Pancreas (tissue), 10 donors: ENCODE measurements around the gene RCBTB2. TPM values are rescaled to one million over a fixed set of nuclear protein-coding genes. Genes with fewer than 3 reads are reported as not detected.
A peak's percentile ranks its signal among the peaks of the same experiment; 100 is the strongest.

Experiments used
- ATAC-seq, 4 donors: fragments of 200-7000 bp; cut with Tn5 transposase; one replicate each; pipeline versions ENCODE4 v1.8.0 to v1.9.1; 2020; ENCODE audit warnings: mild to moderate bottlenecking in 4 of 4, moderate library complexity in 4 of 4
- DNase-seq, 6 donors: peaks; one replicate each; pipeline ENCODE4 v3.0.0-alpha.2; 2020
- FAIRE-seq: peaks from 2 replicates; lab custom pipeline; 2012; peaks lifted over from hg19 to GRCh38; lab: Jason Lieb, UNC
- H3K27ac ChIP-seq, 4 donors: fragments of 200-600 bp; sonication (generic); 1 replicate in 3 of 4; 2 replicates in 1 of 4; pipeline versions ENCODE4 v1.5.0 to v1.8.0; 2020
- H3K27me3 ChIP-seq, 4 donors: fragments of 200-600 bp; one replicate each; pipeline ENCODE4 v1.8.0; 2021
- H3K36me3 ChIP-seq, 3 donors: fragments of 200-600 bp; sonication (generic) in 1 of 3; one replicate each; pipeline versions ENCODE4 v1.5.0 to v1.8.0; 2020 to 2021
- H3K4me1 ChIP-seq, 3 donors: fragments of 200-600 bp; one replicate each; pipeline ENCODE4 v1.8.0; 2021
- H3K4me3 ChIP-seq, 4 donors: fragments of 200-600 bp; sonication (generic) in 2 of 4; one replicate each; pipeline versions ENCODE4 v1.5.0 to v1.8.0; 2020 to 2021
- H3K9me3 ChIP-seq, 4 donors: fragments of 200-600 bp; one replicate each; pipeline ENCODE4 v1.8.0; 2021
- WGBS, 2 donors: extraction: QIAGEN DNeasy Blood & Tissue Kit; methylation state at CpG; one replicate each; pipeline ENCODE4 v1.1.7; 2013; 5-methylcytosine and 5-hydroxymethylcytosine counted together
- intact Hi-C, 3 donors: fragments of 100-400 bp; cut with DNase I; formaldehyde crosslinking; loops; one replicate each; pipeline versions ENCODE4 v1.11.1 to v1.14.2; 2022
- polyA plus RNA-seq, 2 donors: library from polyadenylated mRNA; stranded (reverse); fragments of 200-250 nt; gene quantifications; one replicate each; pipeline ENCODE4 v1.2.3, GENCODE V29; 2013
- total RNA-seq, 6 donors: library from RNA; stranded (reverse); fragmentation: NEBNext Ultra II Directional in 4 of 6; extraction: Animal tissue kit (Norgen Biotek cat#: 25700) in 4 of 6; gene quantifications; one replicate each; pipeline versions ENCODE4 v1.2.1 to v1.2.4, GENCODE V29; 2021 to 2023
- TF ChIP-seq, protein P1 (sequence below), 4 donors: fragments of 200-600 bp; sonication (generic) in 3 of 4; IDR thresholded peaks; one replicate each; pipeline versions ENCODE4 v1.5.0 to v1.8.0; 2021; ENCODE audit warnings: antibody characterized with exemption in 4 of 4
- donor health status: healthy with polysubstance abuse.
- donor health status: DM: no; HTN: no; CAD: no; lungs with moderate emphysema.
- donor health status: DM: no; HTN: no; CAD: no.
- donor health status: control.
- donor health status: control.
- donor health status: Bipolar disorder and iron deficiency.
- donor health status: DM: yes; HTN: yes; CAD: no.
- donor health status: DM: no; HTN: no; CAD: no.
- donor health status: DM: no; HTN: no; CAD: no.
- donor health status: DM: yes; HTN: yes; CAD: no.

The RCBTB2 gene
- total and polyA plus RNA-seq, 8 donors: 2.7 to 9.7 (median 4.9) TPM

DNA sequence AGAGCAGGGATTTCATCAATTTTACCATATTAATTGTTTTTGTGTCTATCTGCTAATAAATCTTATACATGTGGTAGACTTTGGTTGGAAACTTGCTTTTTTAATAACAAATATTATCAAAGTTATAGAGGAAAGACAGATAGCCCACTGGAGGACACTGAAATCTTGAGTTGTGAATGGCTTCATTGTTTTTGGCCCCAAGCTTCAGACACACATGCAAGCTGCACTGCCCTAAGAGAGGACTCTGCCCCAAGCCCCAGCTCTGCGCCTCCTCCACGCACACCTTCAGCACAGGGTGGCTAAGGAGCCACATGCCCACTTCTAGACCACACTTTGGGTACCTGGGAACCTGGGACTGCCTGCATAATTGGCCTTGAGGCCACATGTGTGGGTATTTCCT is 35.2 kb downstream of the RCBTB2 start:
- WGBS, 2 donors: 99 to 100% methylated on average over 2 of the region's 2 CpGs
- TF ChIP-seq, protein P1, sequence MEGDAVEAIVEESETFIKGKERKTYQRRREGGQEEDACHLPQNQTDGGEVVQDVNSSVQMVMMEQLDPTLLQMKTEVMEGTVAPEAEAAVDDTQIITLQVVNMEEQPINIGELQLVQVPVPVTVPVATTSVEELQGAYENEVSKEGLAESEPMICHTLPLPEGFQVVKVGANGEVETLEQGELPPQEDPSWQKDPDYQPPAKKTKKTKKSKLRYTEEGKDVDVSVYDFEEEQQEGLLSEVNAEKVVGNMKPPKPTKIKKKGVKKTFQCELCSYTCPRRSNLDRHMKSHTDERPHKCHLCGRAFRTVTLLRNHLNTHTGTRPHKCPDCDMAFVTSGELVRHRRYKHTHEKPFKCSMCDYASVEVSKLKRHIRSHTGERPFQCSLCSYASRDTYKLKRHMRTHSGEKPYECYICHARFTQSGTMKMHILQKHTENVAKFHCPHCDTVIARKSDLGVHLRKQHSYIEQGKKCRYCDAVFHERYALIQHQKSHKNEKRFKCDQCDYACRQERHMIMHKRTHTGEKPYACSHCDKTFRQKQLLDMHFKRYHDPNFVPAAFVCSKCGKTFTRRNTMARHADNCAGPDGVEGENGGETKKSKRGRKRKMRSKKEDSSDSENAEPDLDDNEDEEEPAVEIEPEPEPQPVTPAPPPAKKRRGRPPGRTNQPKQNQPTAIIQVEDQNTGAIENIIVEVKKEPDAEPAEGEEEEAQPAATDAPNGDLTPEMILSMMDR (IDR thresholded peaks at IDR 0.05): no peak
- no peak overlapping the region for H3K4me3 ChIP-seq
- intact Hi-C loops: no loop called here
- no peak for DNase-seq
- H3K27me3 ChIP-seq: no peaks in the 10 kb centered on the region
- H3K36me3 ChIP-seq: no peaks in the 10 kb centered on the region
- no peak overlapping the region for H3K27ac ChIP-seq
- no peaks in the 10 kb centered on the region for H3K9me3 ChIP-seq
- ATAC-seq: no peak
- peaks cover 3 to 10% (median 3%) of the 10 kb centered on the region in 3 donors for H3K4me1 ChIP-seq
- no peak for FAIRE-seq

DNA sequence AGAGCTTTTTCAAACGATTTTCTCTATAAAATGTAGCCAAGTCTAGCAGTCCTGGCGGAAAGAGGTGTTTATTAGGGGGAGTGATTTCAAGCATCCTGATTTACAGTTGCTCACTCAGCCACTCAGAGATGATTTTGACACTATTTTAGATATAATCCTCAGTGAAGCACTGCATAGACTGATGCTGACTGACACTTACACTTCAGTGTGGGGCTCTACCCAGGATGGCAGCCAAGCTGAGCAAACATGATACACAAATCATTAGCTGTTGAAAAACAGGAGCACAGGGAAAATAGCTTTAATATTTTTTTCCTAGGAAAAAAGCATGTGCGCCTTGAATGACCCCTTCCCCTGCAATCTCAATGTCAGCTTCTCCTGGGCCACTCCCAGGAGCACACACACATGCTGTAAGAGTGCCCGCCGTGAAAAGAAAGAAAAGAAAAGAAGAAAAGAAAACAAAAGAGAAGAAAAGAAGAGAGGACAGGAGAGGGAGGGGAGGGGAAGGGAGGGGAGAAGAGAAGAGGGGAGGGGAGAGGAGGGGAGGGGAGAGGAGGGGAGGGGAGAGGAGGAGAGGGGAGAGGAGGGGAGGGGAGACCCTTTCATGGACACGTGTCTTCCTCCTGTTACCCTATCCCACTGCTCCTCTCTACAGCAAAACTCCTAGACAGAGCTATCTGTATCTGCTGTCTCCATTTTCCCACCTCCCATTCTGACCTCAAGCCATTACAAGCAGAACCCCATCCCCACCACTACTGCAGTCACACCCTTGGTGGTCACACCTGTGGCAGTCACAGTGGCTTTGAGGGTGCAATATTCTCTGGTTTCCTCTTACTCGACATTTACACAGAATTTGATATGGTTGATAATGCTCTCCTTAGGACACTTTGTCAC is 36.4 kb downstream of the RCBTB2 start:
- WGBS, 2 donors: 68 to 69% methylated on average over 7 of the region's 7 CpGs
- Histone ChIP-seq H3K9me3 (no peaks in the 10 kb centered on the region), H3K27me3 (no peaks in the 10 kb centered on the region), H3K4me3 (no peak overlapping the region), H3K4me1 (peaks cover 3 to 10% (median 3%) of the 10 kb centered on the region in 3 donors), H3K27ac (no peak overlapping the region), H3K36me3 (no peaks in the 10 kb centered on the region)
- FAIRE-seq (no peak), ATAC-seq (no peak), DNase-seq (no peak)
- intact Hi-C loops: no loop called here
- TF ChIP-seq, protein P1 (IDR thresholded peaks at IDR 0.05): no peak

DNA sequence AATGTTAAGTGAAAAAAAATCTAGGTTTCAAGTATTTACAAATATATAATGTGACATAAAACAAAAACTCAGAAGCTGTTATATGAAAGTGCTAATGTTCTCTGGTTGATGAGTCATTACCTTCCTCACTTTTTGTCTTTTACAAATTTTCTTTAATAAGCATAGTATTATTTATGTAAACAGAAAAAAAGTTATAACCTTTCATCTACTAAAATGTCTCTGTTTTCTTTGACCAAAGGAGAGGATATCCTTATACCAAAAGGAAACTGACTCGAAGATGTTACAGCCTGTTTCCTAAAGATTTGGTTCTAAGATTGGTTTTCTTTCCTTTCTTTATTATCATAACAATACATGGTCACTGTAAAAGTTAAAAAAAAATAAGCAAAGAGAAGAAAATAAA is 38.0 kb downstream of the RCBTB2 start:
- no peak for ATAC-seq
- TF ChIP-seq, protein P1 (IDR thresholded peaks at IDR 0.05): no peak
- H3K4me1 ChIP-seq: peaks cover 3 to 10% (median 3%) of the 10 kb centered on the region in 3 donors
- no peak for FAIRE-seq
- no peaks in the 10 kb centered on the region for H3K9me3 ChIP-seq
- 89 to 91% methylated on average over 1 of the region's 1 CpG for WGBS, 2 donors
- H3K27ac ChIP-seq: no peak overlapping the region
- H3K27me3 ChIP-seq: no peaks in the 10 kb centered on the region
- no peaks in the 10 kb centered on the region for H3K36me3 ChIP-seq
- intact Hi-C loops: no loop called here
- DNase-seq: no peak
- no peak overlapping the region for H3K4me3 ChIP-seq

DNA sequence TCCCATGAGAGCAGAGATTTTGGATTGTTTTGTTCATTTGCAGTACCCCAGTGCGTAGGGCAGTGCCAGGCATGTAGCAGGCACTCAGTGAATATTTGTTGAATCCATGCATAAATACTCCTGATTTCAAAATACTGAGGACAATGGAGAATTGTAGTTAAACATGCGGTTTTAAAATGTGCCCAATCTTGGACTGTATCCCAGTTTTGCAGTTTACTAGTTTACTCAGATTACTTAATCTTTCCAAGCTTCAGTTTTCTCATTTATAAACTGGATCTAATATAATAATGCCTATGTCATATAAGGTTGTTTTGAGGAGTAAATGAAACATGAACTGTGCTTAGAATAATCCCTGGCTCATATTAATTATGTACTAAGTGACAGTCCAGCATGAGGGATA is 39.0 kb downstream of the RCBTB2 start:
- DNase-seq: no peak
- Histone ChIP-seq H3K27me3 (no peaks in the 10 kb centered on the region), H3K4me3 (no peak overlapping the region), H3K4me1 (peaks cover 3 to 10% (median 3%) of the 10 kb centered on the region in 3 donors), H3K9me3 (no peaks in the 10 kb centered on the region), H3K36me3 (no peaks in the 10 kb centered on the region), H3K27ac (peak overlapping the region in 3 of 4 donors; percentile 42 to 59 (median 48))
- peak in 3 of 4 donors; percentile 20 to 76 (median 50) for ATAC-seq
- intact Hi-C loops: no loop called here
- 54 to 56% methylated on average over 2 of the region's 2 CpGs for WGBS, 2 donors
- TF ChIP-seq, protein P1 (IDR thresholded peaks at IDR 0.05): no peak
- FAIRE-seq: no peak
